K562 (cell line): ENCODE data around the gene PLEKHN1. TPM values are rescaled to one million over a fixed set of nuclear protein-coding genes. Genes with fewer than 3 reads are reported as not detected.

Experiments
- ATAC-seq: fragments of 200-7000 bp; cut with Tn5 transposase; 3 replicates; pipeline ENCODE4 v1.9.1; 2020; ENCODE audit warnings: moderate library complexity
- BruUV-seq: library from RNA; stranded (reverse); fragments of 400-500 nt; replicated peaks from 2 replicates; lab custom pipeline; 2021; lab: Mats Ljungman, UMichigan
- CTCF ChIA-PET: fragments of 300-600 bp; formaldehyde crosslinking; extraction: SDS; loops from one replicate; lab custom pipeline; 2021; ENCODE audit warnings: low intra/inter-chr PET ratio; lab: Yijun Ruan, JAX
- POLR2A ChIA-PET: fragments of 300-600, 350-650 bp; sonication (Branson Sonifier 250); formaldehyde crosslinking; extraction: SDS; loops from one replicate; lab custom pipeline; 2021; ENCODE audit warnings: antibody characterized with exemption, inconsistent platforms; lab: Yijun Ruan, JAX
- DNase-seq, 4 experiments: peaks; one replicate each; pipeline versions ENCODE4 v3.0.0 to v3.0.0-alpha.2; 2011 to 2018; ENCODE audit warnings: low spot score in 3 of 4, mixed read lengths in 3 of 4; ENCODE audit errors: extremely low read depth in 1 of 4
- FAIRE-seq: peaks from 2 replicates; lab custom pipeline; 2011; peaks lifted over from hg19 to GRCh38; lab: Jason Lieb, UNC
- H2AFZ ChIP-seq: 2 replicates; pipeline ENCODE4 v1.6.0; 2011; ENCODE audit warnings: low read depth, low read length, control low read depth, inconsistent platforms
- H3K27ac ChIP-seq: fragments of 200-600 bp; 3 replicates; pipeline ENCODE4 v1.8.0; 2011; ENCODE audit warnings: low read depth, mild to moderate bottlenecking, control low read depth, inconsistent platforms, low read length, moderate library complexity, mixed read lengths; ENCODE audit errors: extremely low read depth
- H3K27me3 ChIP-seq, 2 experiments: fragments of 300-600 bp in 1 of 2; 2 replicates in 1 of 2; 3 replicates in 1 of 2; pipeline versions ENCODE4 v1.6.0 to v1.8.0; 2011; ENCODE audit warnings: inconsistent platforms in 2 of 2, low read length in 2 of 2, mild to moderate bottlenecking in 1 of 2, mixed read lengths in 1 of 2, moderate library complexity in 1 of 2; ENCODE audit not compliant: control insufficient read depth in 2 of 2, insufficient read depth in 2 of 2
- H3K36me3 ChIP-seq: fragments of 300-600 bp; 3 replicates; pipeline ENCODE4 v1.8.0; 2011; ENCODE audit warnings: mild to moderate bottlenecking, low read length, inconsistent platforms; ENCODE audit not compliant: control insufficient read depth, insufficient read depth
- H3K4me1 ChIP-seq, 2 experiments: fragments of 200-600 bp in 1 of 2; replicated peaks in 1 of 2; 2 replicates in 1 of 2; 3 replicates in 1 of 2; pipeline versions ENCODE4 v1.5.1 to v1.8.0; 2011; ENCODE audit warnings: inconsistent platforms in 2 of 2, low read length in 2 of 2, mild to moderate bottlenecking in 1 of 2, mixed read lengths in 1 of 2, moderate library complexity in 1 of 2; ENCODE audit not compliant: control insufficient read depth in 2 of 2, insufficient read depth in 2 of 2
- H3K4me2 ChIP-seq: 2 replicates; pipeline ENCODE4 v1.6.1; 2011; ENCODE audit warnings: low read length, control low read depth, inconsistent platforms, mixed read lengths; ENCODE audit not compliant: insufficient read depth
- H3K4me3 ChIP-seq: fragments of 200-600 bp; sonication (generic), shearing (Covaris generic); 2 replicates; pipeline ENCODE4 v1.5.1; 2016; ENCODE audit warnings: control low read depth, inconsistent platforms
- H3K79me2 ChIP-seq: fragments of 200-600 bp; 3 replicates; pipeline ENCODE4 v1.8.0; 2011; ENCODE audit warnings: low read length, inconsistent platforms; ENCODE audit not compliant: control insufficient read depth, insufficient read depth
- H3K9ac ChIP-seq, 2 experiments: 2 replicates each; pipeline versions ENCODE4 v1.6.0 to v1.6.1; 2011; ENCODE audit warnings: low read depth in 2 of 2, low read length in 2 of 2, control low read depth in 1 of 2, inconsistent platforms in 1 of 2, mild to moderate bottlenecking in 1 of 2, mixed read lengths in 1 of 2; ENCODE audit not compliant: insufficient read depth in 1 of 2
- H3K9me1 ChIP-seq: one replicate; pipeline ENCODE4 v1.6.0; 2011; ENCODE audit warnings: inconsistent platforms, mild to moderate bottlenecking, low read length, moderate library complexity; ENCODE audit not compliant: control insufficient read depth, insufficient read depth
- H3K9me3 ChIP-seq: replicated peaks from 2 replicates; pipeline ENCODE4 v1.5.1; 2011; ENCODE audit warnings: low read depth, low read length, inconsistent platforms; ENCODE audit not compliant: control insufficient read depth, insufficient read depth
- H4K20me1 ChIP-seq: replicated peaks from 2 replicates; pipeline ENCODE4 v1.6.1; 2011; ENCODE audit warnings: low read length, inconsistent platforms, mixed read lengths; ENCODE audit not compliant: control insufficient read depth, insufficient read depth
- CTBP1 ChIP-seq: fragments of 450-650 bp; IDR thresholded peaks from 2 replicates; pipeline ENCODE4 v1.6.1; 2016; ENCODE audit warnings: borderline replicate concordance
- ELF1 ChIP-seq: fragments of 200-800 bp; sonication (Bioruptor generic); IDR thresholded peaks from 2 replicates; pipeline ENCODE4 v1.6.1; 2016; ENCODE audit warnings: missing genetic modification characterization, missing compliant biosample characterization
- MAFK ChIP-seq: IDR thresholded peaks from 2 replicates; pipeline ENCODE4 v1.6.1; 2011; ENCODE audit warnings: low read length, improper control_type of control experiment
- POLR2G ChIP-seq: fragments of 200-400 bp; formaldehyde crosslinking; IDR thresholded peaks from 2 replicates; pipeline ENCODE4 v1.6.1; 2017; ENCODE audit warnings: low read depth, mild to moderate bottlenecking, antibody characterized with exemption, low read length, moderate library complexity
- POU5F1 ChIP-seq: fragments of 150-350 bp; IDR thresholded peaks from 2 replicates; pipeline ENCODE4 v1.6.1; 2014; ENCODE audit warnings: borderline replicate concordance, low read length, low read depth, mild to moderate bottlenecking; ENCODE audit not compliant: partially characterized antibody
- SLC30A9 ChIP-seq: fragments of 250-450 bp; sonication (Bioruptor Pico); IDR thresholded peaks from 2 replicates; pipeline ENCODE4 v1.8.0; 2022; ENCODE audit warnings: mild to moderate bottlenecking, moderate library complexity
- TBL1XR1 ChIP-seq, 2 experiments: IDR thresholded peaks; 2 replicates each; pipeline ENCODE4 v1.6.1; 2012; ENCODE audit warnings: improper control_type of control experiment in 2 of 2, low read length in 2 of 2, mild to moderate bottlenecking in 1 of 2
- ZNF197 ChIP-seq: fragments of 200-800 bp; sonication (Bioruptor generic); IDR thresholded peaks from 2 replicates; pipeline ENCODE4 v1.6.1; 2016; ENCODE audit warnings: low read depth, missing genetic modification characterization, missing compliant biosample characterization
- ZNF253 ChIP-seq: fragments of 250-450 bp; sonication (Bioruptor Pico); conservative IDR thresholded peaks from 2 replicates; pipeline ENCODE4 v1.6.1; 2021; ENCODE audit warnings: mild to moderate bottlenecking
- WGBS: fragments of 100-300 bp; shearing (Covaris generic); methylation state at CpG from one replicate; pipeline ENCODE4 v1.1.6; 2016; ENCODE audit warnings: low coverage, mixed read lengths; ENCODE audit not compliant: insufficient coverage; ENCODE audit errors: missing lambda C conversion rate; 5-methylcytosine and 5-hydroxymethylcytosine counted together
- in situ Hi-C: fragments of 300-500 bp; cut with MboI; formaldehyde crosslinking; loops from 4 replicates; pipeline ENCODE4 v1.15.0; 2018; ENCODE audit warnings: inconsistent platforms, mixed read lengths
- intact Hi-C: fragments of 100-400 bp; cut with micrococcal nuclease; formaldehyde crosslinking; loops from 2 replicates; pipeline ENCODE4 v1.14.2; 2022
- polyA plus RNA-seq, 8 experiments: library from polyadenylated mRNA; depleted of rRNA in 4 of 8; stranded (reverse) in 5 of 8; unstranded in 3 of 8; fragments of >200 nt; fragmentation: Nextera tagmentation in 2 of 8; fragmentation: Illumina TruSeq in 1 of 8; extraction: Ambion mirVana in 2 of 8; extraction: Trizol in 1 of 8; gene quantifications; 2 replicates each; pipeline versions ENCODE4 v1.2.1 to v1.2.3, GENCODE V29; 2011 to 2014; ENCODE audit warnings: inconsistent platforms in 1 of 8, missing spikeins in 1 of 8
- total RNA-seq, 7 experiments: library from RNA; depleted of rRNA in 6 of 7; stranded (reverse); fragments of >200 nt in 6 of 7; fragmentation: Illumina TruSeq in 2 of 7; extraction: Trizol in 2 of 7; gene quantifications; 2 replicates each; pipeline versions ENCODE4 v1.2.1 to v1.2.3, GENCODE V29; 2011 to 2021; ENCODE audit warnings: low replicate concordance in 1 of 7

PLEKHN1 gene
- total and polyA plus RNA-seq, 9 of the 15 experiments (the other 6 are each of a cell fraction or from before 2014, with no cell fraction given): 0.07 to 1.5 (median 0.13) TPM; not detected in 2

- TF ChIP-seq ZNF253 (CRISPR knock-in tag) (no peak), MAFK (no peak)
Measured at GRCh38 chr1:1021920-1022259, 55.6 kb downstream of the PLEKHN1 start (continued).

GRCh38 chr1:1022302-1023009 is 56.2 kb downstream of the PLEKHN1 start:
- Histone ChIP-seq H3K4me3 (no peak overlapping the region), H3K79me2 (peaks cover 40% of the 10 kb centered on the region), H3K9me1 (peaks cover 12% of the 10 kb centered on the region), H3K4me1 (peaks cover 29 to 87% of the 10 kb centered on the region in 2 experiments), H2AFZ (no peak overlapping the region), H3K36me3 (peaks cover 54% of the 10 kb centered on the region; the same call in 2 of the 3 replicates), H3K9ac (peak overlapping the region in 1 of 2 experiments; percentile 88; a peak in 2 of 4 replicates), H3K4me2 (no peak overlapping the region), H3K27ac (no peak overlapping the region), H3K9me3 (no peaks in the 10 kb centered on the region), H3K27me3 (no peaks in the 10 kb centered on the region), H4K20me1 (peaks cover 22% of the 10 kb centered on the region)
- no peak for DNase-seq
- POLR2A ChIA-PET: interaction anchor here (0.5 to 1.1 kb wide), 4 partner anchors 9 to 329 kb away, joined by 3 to 6 read pairs (median 4); partner anchors contain the start of gene ISG15
- ATAC-seq: no peak
- in situ Hi-C loops: no loop called here
- WGBS: 85% methylated on average over 22 of the region's 27 CpGs
- intact Hi-C loops: loop anchor here (5.0 kb wide), 1 partner anchor 40 kb away; no protein-coding TSS in a partner anchor
- BruUV-seq: no TSS peak
- CTCF ChIA-PET: no interaction called here
- no peak for FAIRE-seq
- TF ChIP-seq TBL1XR1 (IDR thresholded peaks at IDR 0.05; ENCODE audit: low read length in 2 of 2): no peak
- TF ChIP-seq SLC30A9 (CRISPR knock-in tag): no peak
- TF ChIP-seq ZNF197 (CRISPR knock-in tag): no peak
- no peak for TF ChIP-seq ELF1 (tag)
- 0 out of 2 replicates have a peak, but pooled peaks have one; percentile 18 for TF ChIP-seq POLR2G
- no peak for TF ChIP-seq POU5F1
- no peak for TF ChIP-seq CTBP1
